Keratinocyte (primary cell): ENCODE data around the gene HEMGN.

Source experiments
- EZH2 ChIP-seq: IDR thresholded peaks from one replicate; pipeline ENCODE4 v1.6.1; 2012; ENCODE audit warnings: inconsistent platforms, mild to moderate bottlenecking, low read length, moderate library complexity
- TF ChIP-seq, protein P1 (sequence below), 3 experiments: IDR thresholded peaks in 1 of 3; conservative IDR thresholded peaks in 1 of 3; optimal IDR thresholded peaks in 1 of 3; 2 replicates in 2 of 3; 3 replicates in 1 of 3; pipeline versions ENCODE3 to v1.5.1; 2011; ENCODE audit warnings: low read length in 3 of 3, mild to moderate bottlenecking in 3 of 3, moderate library complexity in 2 of 3, control low read depth in 1 of 3, inconsistent platforms in 1 of 3; ENCODE audit not compliant: insufficient read depth in 2 of 3; ENCODE audit errors: extremely low read depth in 1 of 3

GRCh38 chr9:97933297-97933998, 4.5 kb downstream of the HEMGN start:
- TF ChIP-seq, protein P1, sequence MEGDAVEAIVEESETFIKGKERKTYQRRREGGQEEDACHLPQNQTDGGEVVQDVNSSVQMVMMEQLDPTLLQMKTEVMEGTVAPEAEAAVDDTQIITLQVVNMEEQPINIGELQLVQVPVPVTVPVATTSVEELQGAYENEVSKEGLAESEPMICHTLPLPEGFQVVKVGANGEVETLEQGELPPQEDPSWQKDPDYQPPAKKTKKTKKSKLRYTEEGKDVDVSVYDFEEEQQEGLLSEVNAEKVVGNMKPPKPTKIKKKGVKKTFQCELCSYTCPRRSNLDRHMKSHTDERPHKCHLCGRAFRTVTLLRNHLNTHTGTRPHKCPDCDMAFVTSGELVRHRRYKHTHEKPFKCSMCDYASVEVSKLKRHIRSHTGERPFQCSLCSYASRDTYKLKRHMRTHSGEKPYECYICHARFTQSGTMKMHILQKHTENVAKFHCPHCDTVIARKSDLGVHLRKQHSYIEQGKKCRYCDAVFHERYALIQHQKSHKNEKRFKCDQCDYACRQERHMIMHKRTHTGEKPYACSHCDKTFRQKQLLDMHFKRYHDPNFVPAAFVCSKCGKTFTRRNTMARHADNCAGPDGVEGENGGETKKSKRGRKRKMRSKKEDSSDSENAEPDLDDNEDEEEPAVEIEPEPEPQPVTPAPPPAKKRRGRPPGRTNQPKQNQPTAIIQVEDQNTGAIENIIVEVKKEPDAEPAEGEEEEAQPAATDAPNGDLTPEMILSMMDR (optimal IDR thresholded peaks at IDR 0.05 in 1 of 3, IDR thresholded peaks at IDR 0.05 in 1 of 3, conservative IDR thresholded peaks at IDR 0.05 in 1 of 3; ENCODE audit: extremely low read depth in 1 of 3, insufficient read depth in 2 of 3, low read length in 3 of 3), result no peak
- TF ChIP-seq EZH2, result no peak
